ENCODE results near the gene SLC2A1. TPM values are rescaled to one million over a fixed set of nuclear protein-coding genes. Genes with fewer than 3 reads are reported as not detected.
A peak's percentile ranks its signal among the peaks of the same experiment; 100 is the strongest.

Gene SLC2A1
- total RNA-seq, 1 donor from 2014 or later = 46.4 TPM

DNA sequence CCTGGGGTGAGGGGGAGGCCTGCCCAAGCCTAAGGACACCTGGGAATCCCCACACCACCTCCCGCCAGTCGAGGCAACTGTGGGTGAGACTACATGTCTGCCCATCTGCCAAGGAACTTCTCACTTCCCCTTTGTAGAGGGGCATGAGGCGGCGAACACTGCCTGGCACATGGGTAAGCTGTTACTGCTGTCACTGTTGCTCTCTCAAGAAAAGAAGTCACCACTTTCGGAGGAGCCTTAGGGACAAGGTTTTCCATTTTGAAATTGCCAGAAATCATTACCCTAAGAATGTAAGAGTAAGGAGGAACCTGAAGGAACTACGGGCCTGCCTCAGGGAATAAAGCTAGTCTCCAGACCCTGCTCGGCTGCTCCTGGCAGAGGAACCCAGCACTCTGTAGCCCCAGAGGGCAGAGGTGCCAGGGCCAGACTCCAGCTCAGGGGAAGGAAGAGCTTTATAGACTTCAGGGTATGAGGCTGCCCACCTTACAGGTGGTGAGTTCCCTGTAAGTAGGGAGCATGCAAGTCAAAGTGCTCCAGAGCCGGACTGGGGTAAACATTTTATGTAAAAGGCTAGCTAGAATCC lies 23.3 kb downstream of the SLC2A1 start:
- ATAC-seq (no peak), DNase-seq (ENCODE audit: missing footprints) (no peak)
- intact Hi-C loops (cut with DNase I) = no loop called here

DNA sequence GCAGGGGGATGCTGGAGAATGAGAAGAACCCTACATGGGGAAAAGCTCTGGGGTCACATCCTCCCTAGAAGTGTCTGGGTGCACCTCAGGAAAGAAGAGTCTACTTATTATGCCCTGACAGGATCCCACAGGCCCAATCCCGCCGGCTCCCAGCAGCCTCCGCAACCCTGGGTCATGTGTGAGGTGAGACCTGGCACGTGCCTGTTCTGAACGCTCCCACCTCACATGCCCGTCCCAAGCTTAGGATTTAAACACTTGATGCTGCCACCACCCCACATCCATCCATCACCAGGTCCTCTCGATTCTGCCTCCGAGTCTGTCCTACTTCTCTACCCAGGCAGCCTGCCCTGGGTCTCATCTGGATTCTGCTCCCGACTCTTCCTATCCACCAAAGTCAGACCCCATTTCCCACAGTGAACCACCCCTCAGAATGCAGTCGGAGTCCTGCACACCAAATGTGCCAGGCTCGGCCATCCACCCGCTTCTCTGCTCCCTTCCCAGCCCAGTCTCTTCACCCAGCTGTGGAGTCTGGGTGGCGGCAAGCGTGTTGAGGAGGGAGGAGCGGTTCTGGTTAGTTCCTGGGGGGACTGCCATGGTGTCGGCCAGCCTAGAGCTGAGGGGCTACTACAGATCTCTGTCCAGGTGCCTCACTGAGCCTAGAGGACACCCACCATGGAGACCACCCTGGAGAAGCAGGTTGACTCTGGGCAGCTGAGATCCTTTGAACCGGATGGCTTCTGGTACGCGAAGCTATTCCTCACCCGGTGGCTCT lies 23.9 kb downstream of the SLC2A1 start:
- no peak for DNase-seq (ENCODE audit: missing footprints)
- ATAC-seq = no peak

DNA sequence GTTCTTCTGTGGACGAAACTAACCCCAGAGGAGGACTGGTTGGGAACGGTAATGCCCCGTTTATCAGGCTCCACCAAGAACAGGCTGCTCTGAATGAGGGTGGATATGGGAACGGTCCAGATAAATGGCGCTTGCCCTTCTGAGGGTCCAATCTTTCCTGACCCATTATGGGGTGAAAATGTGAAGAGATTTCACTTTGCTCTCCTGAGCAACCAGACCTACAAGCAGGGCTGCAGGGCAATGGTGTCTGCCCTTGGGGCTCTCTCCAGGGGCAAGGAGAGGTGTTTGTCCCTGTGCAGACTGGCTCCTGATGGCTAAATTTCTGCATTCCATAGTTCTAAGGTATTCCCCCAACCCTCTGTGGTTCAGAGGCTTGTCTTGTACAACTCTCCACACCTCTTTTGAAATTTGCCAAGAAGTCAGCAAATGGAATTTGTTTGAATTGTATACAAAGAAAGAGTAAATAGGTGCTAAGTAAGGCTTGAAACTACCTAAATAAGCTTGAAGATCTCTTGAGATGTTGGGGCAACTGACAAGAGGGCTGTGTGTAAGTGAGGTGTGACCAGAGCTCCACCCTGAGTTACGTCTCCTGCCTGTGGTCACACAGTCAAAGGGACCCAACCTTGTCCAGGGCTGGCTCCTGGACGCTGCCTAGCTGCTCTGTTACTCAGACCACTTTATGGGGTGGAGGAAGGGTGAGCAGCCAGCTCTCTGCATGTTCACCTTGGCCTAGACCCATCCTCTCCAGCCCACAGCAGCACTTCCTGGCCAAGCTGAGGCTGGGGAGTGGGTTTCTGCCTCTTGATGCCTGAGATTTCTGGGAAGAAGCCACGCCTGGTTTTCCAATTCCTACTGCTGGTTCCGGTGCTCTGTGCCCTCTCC lies 24.8 kb downstream of the SLC2A1 start:
- ATAC-seq = no peak
- no peak for DNase-seq (ENCODE audit: missing footprints)
- intact Hi-C loops (cut with DNase I) = no loop called here

More for the DNA sequence above, 23.9 kb downstream of the SLC2A1 start:
- intact Hi-C loops (cut with DNase I) = no loop called here

DNA sequence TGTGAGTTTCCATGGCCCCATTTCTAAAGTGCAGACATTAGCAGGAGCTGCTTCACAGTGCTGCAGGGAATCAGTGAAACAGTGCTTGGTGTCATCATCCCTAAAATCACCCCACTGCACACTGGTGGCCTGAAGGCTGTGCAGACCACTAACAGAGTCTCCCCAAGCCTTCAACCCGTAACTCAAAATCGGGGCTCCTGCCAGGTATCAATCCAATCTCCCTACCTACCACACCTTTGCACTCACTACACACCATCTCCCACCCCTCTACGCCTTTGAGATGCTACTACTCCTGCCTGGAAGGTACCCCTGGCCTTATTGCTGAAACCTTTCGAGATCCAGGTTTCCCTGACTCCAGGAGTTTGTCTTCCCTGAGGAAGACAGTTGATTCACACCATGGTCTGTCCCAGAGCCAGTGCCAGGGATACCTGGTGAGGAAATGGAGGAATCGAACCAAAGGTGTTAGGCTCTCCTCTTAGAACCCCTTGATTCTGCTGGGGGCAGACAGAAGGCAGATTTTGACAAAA lies 25.5 kb downstream of the SLC2A1 start:
- ATAC-seq (no peak), DNase-seq (ENCODE audit: missing footprints) (no peak)
- intact Hi-C loops (cut with DNase I) = no loop called here

DNA sequence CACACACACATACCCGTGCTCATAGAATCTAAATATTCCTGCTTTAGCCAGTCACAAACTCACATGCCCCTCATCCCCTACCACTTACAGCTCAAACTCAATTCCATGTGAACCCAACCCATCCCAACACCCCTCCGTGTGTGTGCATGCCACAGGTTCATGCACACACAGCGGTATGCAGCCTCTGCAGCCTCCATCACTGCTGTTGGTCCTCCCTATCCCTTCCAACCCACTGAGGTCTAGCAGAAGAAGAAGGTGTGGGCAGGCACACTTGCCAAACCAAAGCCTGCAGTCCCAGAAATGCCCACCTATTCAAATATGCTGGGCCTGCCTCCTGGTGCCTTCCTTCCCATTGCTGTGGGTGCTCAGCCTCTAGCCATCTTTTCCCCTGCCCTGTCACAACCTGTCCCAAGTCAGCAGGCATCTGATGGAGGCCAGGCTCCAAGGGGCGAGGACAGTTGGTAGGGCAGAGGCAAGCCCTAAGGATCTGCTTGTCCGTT lies 26.2 kb downstream of the SLC2A1 start:
- no peak for DNase-seq (ENCODE audit: missing footprints)
- intact Hi-C loops (cut with DNase I) = no loop called here
- ATAC-seq = no peak

DNA sequence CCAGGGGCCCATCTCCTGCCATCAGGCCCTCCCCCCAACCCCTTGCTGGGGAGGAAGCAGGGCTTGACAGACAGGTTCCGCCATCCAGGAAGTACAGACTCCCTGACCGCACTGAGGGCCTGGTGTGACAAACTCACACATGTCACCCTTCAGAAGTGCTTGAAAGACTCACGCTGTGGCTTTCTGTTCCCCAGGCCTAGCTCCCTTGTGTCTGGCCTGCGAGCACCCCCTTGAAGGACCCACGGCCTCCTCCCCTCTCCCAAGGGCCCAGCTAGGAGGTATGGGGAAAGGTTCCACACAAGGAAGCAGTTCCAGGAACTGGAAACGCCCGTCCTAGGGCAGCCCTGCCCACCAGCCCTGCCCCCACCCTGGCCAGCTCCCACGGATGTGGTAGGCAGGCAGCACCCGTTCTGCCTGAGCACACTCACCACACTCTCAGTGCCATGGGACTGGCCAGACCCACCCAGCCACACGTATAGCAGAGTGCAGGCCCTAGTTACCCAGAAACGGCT lies 26.7 kb downstream of the SLC2A1 start:
- peak; percentile 83 for DNase-seq (ENCODE audit: missing footprints)
- ATAC-seq = peak; percentile 49
- intact Hi-C loops (cut with DNase I) = no loop called here

DNA sequence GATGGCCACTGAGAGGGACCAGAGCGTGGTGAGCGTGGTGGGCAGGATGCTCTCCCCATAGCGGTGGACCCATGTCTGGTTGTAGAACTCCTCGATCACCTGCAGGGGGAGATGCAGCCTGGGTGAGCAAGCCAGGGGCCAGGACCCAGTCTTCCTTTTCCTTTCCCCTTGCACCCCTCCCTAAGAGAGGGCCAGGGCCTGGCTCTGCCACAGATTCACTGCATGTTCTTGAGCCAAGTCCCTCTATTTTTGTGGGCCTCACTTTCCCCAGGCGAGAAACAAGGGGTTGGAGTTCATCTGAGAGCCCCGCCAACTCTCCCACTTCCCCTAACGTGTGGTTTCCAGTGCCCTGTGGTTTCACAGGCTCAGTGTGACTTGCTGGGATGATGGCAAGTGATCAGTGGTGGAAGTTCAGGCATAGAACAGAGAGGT lies 27.5 kb downstream of the SLC2A1 start:
- intact Hi-C loops (cut with DNase I) = no loop called here

DNA sequence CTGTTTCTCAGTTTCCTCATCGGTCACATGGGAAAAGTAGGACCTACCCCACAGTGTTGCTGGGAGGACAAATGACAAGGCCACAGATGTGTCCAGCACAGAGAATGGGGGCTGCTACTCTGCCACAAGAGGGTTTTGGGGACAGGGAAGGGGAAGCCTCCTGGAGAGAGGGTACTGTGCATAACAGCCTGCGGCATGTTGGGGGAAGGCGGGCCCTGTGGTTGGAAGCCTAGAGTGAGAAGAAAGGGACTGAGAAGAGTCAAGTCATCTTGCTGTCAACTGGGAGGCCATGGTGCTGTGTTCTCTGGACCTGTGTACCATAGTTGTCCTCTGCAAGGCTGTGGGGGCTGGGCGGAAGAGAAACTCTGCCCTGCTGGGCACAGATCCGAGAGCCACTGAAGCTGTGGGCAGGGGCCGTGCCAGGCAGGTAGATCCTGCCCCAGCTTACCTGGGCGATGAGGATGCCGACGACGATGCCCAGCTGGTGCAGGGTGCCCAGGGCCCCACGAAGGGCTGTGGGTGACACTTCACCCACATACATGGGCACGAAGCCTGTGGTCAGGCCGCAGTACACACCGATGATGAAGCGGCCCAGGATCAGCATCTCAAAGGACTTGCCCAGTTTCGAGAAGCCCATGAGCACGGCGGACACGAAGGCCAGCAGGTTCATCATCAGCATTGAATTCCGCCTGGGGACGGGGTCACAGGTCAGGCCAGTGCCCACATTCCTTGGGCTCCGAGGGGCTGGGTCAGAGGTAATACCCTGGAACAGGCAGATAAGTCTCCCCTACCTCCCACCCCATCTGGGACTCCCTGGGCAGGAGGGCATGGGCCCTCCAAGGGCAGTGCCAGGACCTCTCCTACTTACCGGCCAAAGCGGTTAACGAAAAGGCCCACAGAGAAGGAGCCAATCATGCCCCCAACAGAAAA lies 28.2 kb downstream of the SLC2A1 start:
- peak; percentile 1 for ATAC-seq
- DNase-seq (ENCODE audit: missing footprints) = no peak
- intact Hi-C loops (cut with DNase I) = no loop called here

More for the DNA sequence above, 27.5 kb downstream of the SLC2A1 start:
- ATAC-seq (peak; percentile 42), DNase-seq (ENCODE audit: missing footprints) (no peak)

DNA sequence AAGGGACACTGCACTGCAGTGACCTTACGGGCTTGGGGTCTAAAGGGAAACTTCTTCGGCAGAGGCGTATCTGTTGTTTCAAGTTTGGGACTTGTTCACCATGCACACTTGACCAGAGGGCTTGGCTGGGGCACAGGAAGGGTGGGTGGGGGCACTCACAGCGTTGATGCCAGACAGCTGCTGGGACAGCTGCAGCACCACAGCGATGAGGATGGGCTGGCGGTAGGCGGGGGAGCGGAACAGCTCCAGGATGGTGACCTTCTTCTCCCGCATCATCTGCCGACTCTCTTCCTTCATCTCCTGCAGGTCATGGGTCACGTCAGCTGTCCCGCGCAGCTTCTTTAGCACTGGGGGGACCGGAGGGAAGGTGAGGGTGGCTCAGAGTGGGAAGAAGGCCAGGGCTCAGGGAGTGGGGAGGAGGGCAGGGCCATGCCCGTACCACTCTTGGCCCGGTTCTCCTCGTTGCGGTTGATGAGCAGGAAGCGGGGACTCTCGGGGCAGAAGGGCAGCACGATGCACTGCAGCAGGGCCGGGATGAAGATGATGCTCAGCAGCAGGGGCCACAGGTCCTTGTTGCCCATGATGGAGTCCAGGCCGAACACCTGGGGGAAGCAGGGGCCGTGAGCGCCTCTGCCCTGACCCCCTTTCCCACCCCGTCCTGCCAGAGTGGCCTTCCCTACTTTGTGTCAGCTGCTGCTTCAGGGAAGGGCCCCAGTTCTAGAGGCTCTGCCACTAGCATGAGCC lies 29.1 kb downstream of the SLC2A1 start:
- ATAC-seq = no peak
- no peak for DNase-seq (ENCODE audit: missing footprints)
- intact Hi-C loops (cut with DNase I) = no loop called here

DNA sequence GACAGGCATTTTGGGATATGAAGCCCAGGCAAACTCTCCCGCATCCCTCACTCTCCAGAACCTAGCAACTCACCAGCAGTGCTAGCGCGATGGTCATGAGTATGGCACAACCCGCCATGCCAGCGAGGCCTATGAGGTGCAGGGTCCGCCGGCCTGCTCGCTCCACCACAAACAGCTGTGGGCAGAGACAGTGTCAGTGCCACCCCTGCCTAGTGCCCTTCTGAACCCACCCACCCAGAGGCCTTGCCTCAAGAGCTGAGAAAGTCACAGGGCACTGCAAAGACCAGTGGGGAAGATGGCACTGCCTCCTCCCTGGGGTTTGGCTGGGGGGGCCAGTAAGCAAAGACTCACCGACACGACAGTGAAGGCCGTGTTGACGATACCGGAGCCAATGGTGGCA lies 29.8 kb downstream of the SLC2A1 start:
- intact Hi-C loops (cut with DNase I) = no loop called here
- no peak for ATAC-seq
- DNase-seq (ENCODE audit: missing footprints) = no peak

DNA sequence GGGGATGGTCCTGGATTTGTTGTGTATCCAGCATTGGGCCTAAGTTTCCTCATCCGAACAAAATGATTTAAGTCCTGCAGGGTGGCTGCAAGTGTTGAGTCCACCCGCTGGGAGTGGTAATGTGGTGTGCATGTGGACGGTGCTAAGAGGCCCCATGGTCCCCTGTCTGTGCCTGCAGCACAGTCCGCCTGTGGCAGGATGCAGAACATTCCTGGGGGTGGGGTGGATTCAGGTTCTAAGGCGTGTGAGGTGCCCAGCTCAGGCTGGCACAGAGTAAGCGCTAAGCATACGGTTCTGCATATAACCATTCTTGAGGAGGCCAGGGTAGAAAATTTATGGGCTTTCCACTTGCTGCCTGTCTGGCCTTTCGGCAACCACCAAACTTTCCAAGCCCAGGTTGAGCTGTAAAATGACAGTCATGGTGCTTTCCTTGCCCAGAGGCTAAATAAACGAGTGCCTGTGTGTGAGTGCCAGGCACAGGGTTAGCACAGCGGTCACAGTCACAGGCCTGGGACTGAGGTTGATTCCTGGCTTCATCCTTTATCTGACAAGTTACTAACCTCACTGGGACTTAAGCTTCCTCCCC lies 30.7 kb downstream of the SLC2A1 start:
- ATAC-seq = no peak
- no peak for DNase-seq (ENCODE audit: missing footprints)
- intact Hi-C loops (cut with DNase I) = no loop called here

DNA sequence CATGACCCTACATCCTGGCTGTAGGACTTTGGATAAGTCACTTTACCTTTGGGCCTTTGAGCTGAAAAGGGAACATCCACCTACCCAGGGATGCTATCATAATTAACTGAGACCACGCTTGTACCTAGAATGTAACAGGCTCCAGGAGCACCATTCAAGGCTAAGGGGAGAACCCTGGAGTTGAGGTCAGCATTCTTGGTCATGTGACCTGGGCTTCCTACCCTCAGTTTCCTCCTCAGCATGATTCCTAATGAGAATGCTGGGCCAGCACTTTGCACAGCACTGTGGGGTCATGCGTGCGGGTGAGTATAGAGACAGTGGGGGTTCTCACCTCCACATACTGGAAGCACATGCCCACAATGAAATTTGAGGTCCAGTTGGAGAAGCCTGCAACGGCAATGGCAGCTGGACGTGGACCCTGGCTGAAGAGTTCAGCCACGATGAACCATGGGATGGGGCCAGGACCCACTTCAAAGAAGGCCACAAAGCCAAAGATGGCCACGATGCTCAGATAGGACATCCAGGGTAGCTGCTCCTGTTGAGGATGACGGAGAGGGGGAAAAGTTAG lies 31.3 kb downstream of the SLC2A1 start:
- DNase-seq (ENCODE audit: missing footprints) = no peak
- no peak for ATAC-seq
- intact Hi-C loops (cut with DNase I) = no loop called here

DNA sequence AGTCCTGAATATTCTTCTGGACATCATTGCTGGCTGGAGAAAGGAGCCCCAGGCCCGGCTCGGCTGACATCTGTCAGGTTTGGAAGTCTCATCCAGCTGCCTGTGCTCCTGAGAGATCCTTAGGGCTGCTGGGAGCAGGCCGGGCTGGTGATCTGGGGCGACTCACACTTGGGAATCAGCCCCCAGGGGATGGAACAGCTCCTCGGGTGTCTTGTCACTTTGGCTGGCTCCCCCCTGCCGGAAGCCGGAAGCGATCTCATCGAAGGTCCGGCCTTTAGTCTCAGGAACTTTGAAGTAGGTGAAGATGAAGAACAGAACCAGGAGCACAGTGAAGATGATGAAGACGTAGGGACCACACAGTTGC lies 31.8 kb downstream of the SLC2A1 start:
- intact Hi-C loops (cut with DNase I) = no loop called here
- DNase-seq (ENCODE audit: missing footprints) = no peak
- ATAC-seq = no peak

DNA sequence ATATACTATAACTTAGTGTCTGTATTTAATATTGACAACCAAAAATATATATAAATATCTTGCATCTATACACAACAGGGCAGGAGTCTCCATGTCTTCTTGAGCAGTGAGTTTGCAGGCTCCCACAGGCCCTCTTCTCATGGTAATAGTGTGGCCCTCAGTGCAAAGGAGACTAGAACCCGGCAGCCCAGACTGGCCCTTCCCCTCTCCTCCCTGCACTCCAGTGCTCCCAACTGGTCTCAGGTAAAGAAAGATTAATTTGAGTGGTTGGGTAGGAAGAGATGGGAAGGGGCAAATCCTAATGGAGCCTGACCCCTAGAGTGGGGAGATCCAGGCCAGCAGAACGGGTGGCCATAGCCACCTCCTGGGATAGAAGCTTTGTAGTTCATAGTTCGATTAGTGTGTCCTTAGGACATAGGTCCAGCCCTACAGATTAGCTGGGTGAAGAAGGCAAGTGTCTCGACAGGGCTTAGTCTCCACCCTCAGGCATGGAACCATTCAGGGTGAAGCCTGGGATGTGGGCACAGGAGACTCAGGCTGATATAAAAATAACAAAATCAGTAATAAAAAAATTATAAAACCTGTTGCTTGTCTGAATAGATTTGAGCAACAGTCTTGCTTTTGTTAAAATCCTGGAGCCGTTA lies 32.3 kb downstream of the SLC2A1 start:
- intact Hi-C loops (cut with DNase I) = no loop called here
- no peak for ATAC-seq
- no peak for DNase-seq (ENCODE audit: missing footprints)

DNA sequence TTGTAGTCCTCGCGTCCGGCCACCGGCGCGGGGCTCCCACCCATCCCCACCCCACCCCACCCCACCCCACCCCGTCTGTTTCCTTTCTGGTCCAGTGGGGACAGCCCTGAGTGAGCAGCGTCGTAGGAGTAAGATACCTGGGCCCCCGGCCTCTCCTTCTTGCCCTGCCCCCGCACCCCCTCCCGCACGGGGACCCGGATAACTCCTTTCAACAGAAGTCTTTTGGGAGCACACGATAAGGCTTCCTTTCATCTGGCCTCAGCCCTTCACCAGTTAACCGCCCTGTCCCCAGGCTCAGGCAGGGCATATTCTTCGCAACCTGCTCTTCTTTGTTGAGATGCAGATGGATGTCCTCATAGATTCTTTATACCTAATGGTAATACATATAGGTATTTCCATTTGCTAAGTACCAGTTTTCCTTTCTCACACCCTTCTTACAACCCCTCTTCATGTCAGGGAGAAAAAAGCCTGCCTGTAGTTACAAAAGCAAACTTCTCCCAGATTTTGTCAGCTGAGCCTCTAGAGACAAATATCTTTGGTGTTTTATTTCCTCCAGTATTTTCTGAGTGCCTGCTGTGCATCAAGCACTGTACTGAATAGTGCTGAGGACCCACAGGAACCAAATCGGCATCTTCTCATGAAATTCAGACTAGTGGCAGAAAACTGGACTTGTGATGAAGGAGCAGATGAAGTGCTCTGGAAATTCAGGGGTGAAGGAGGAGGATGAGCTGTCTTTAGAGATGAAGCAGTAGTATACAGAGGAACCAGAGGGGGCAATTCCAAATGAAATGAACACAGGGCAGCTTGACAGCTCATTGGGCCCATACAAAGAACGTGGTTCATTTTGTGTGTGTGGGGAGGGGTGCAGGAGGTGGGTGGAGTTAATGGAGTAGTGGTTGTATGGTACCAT lies 33.6 kb downstream of the SLC2A1 start:
- peak; percentile 37 for ATAC-seq
- intact Hi-C loops (cut with DNase I) = loop anchor here (5.0 kb wide), 1 partner anchor 32 kb away; the partner anchor contains the start of gene SLC2A1
- no peak for DNase-seq (ENCODE audit: missing footprints)

Measured in Right ventricle myocardium inferior (tissue), 1 donor.